ENCODE measurements around the gene HAND2.

Gene HAND2

GRCh38 chr4:173478913-173479283 lies 51.1 kb downstream of the HAND2 start:
- no peak for DNase-seq

- DNase-seq = no peak
Measured at GRCh38 chr4:173478201-173478912, 51.7 kb downstream of the HAND2 start.

- DNase-seq = no peak
Measured at GRCh38 chr4:173477016-173477415, 53.0 kb downstream of the HAND2 start.
